HAP-1 (cell line): ENCODE results near the gene RND1.
"Not testable (repeated sequence)": the region's sequence is repeated elsewhere in the genome, so short reads cannot be mapped to it uniquely, and the experiment has no call there.

Experiments used
- DNase-seq, 2 experiments: peaks; one replicate each; pipeline ENCODE4 v3.0.0-alpha.2; 2016 to 2020; ENCODE audit warnings: low spot score in 2 of 2
- H3K27me3 ChIP-seq: fragments of 250-450 bp; sonication (Bioruptor Pico); 2 replicates; pipeline ENCODE4 v1.5.1; 2020; ENCODE audit warnings: low read depth, mild to moderate bottlenecking, moderate library complexity
- H3K36me3 ChIP-seq: fragments of 250-450 bp; sonication (Bioruptor Pico); replicated peaks from 2 replicates; pipeline ENCODE4 v1.5.1; 2020; ENCODE audit warnings: mild to moderate bottlenecking
- H3K4me1 ChIP-seq: fragments of 250-450 bp; sonication (Bioruptor Pico); 2 replicates; pipeline ENCODE4 v1.5.1; 2020; ENCODE audit warnings: mild to moderate bottlenecking
- H3K4me3 ChIP-seq: fragments of 250-450 bp; sonication (Bioruptor Pico); 2 replicates; pipeline ENCODE4 v1.5.1; 2020; ENCODE audit warnings: mild to moderate bottlenecking, moderate library complexity
- H3K9me3 ChIP-seq: fragments of 250-450 bp; sonication (Bioruptor Pico); 2 replicates; pipeline ENCODE4 v1.5.1; 2020; ENCODE audit warnings: mild to moderate bottlenecking, moderate library complexity
- in situ Hi-C: fragments of 300-500 bp; cut with MboI; formaldehyde crosslinking; loops from 3 replicates; pipeline ENCODE4 v1.14.3; 2020; ENCODE audit warnings: low sequenced_read_pairs, inconsistent platforms, mixed read lengths

Gene RND1

GRCh38 chr12:48865281-48866051 is at the start of gene RND1:
RND1 (minus strand) TSS chr12:48865870; CDS start chr12:48865767, 103 bp downstream.
- Histone ChIP-seq H3K9me3 (no peaks in the 10 kb centered on the region), H3K4me3 (peak within 1 kb of the TSS; percentile 59), H3K27me3 (no peaks in the 10 kb centered on the region), H3K36me3 (no peaks in the 10 kb centered on the region), H3K4me1 (peaks cover 30% of the 10 kb centered on the region)
- in situ Hi-C loops = no loop called here
- DNase-seq = peak; percentile 95 to 99

GRCh38 chr12:48910196-48910595 is 44.5 kb upstream of the RND1 start:
- in situ Hi-C loops = no loop called here
- Histone ChIP-seq H3K4me1 (no peaks in the 10 kb centered on the region; the same call in 1 of the 2 replicates), H3K27me3 (no peaks in the 10 kb centered on the region; the same call in 1 of the 2 replicates), H3K9me3 (no peaks in the 10 kb centered on the region), H3K4me3 (no peak overlapping the region), H3K36me3 (no peaks in the 10 kb centered on the region)
- DNase-seq = no peak

DNA sequence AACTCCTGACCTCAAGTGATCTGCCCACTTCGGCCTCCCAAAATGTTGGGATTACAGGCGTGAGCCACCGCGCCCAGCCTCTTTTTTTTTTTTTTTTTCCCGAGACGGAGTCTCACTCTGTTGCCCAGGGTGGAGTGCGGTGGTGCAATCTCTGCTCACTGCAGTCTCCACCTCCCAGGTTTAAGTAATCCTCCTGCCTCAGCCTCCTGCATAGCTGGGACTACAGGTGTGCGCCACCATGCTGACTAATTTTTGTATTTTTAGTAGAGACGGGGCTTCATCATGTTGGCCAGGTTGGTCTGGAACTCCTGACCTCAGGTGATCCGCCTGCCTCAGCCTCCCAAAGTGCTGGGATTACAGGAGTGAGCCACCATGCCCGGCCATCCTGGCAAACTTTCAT is 44.0 kb upstream of the RND1 start:
- in situ Hi-C loops, H3K4me1 ChIP-seq, H3K9me3 ChIP-seq, H3K36me3 ChIP-seq, H3K27me3 ChIP-seq, DNase-seq, H3K4me3 ChIP-seq: not testable (repeated sequence)

DNA sequence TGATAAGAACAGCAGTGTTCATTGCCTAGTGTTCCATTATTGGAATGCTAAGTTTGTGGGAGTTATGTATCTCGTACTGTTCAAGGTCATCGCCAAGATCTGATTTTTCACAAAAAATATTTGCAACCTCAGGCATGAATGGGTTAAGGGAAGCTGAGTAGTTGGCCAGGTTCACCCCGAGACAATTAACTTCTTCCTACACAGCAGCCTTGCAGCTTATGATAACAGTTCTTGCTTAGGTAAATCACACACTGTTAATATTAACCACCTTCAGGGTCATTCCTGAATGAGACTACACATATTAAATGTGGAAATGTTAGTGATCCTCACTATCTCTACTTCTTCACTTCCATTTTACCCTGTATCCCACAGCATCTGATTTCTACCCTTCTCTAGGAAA is 41.6 kb upstream of the RND1 start:
- no peak for DNase-seq
- Histone ChIP-seq H3K4me3 (no peak overlapping the region), H3K4me1 (peaks cover 2% of the 10 kb centered on the region; the same call in 1 of the 2 replicates), H3K36me3 (no peaks in the 10 kb centered on the region), H3K27me3 (no peaks in the 10 kb centered on the region; the same call in 1 of the 2 replicates), H3K9me3 (no peaks in the 10 kb centered on the region)
- in situ Hi-C loops = no loop called here

DNA sequence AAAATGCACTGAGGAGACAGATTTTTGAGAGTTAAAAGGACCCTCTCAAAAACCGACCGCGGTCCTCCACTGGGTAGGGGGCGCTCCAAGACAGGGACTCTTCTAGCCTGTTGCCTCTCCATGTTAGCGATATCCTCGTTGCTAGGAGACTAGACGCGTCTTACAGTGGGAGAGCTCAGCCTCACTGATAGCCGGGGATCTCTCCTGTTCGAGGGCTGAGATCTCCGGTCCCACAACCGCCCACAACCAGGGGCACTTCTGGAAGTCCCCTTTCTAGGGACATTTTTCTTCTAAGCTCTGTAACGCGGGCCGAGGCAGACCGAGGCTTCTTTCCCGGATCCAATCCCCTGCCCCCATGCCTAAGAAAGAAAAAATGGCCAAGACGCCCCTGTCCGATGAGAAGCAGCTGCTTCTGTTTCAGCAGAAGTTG is 38.3 kb upstream of the RND1 start:
- Histone ChIP-seq H3K36me3 (no peaks in the 10 kb centered on the region), H3K9me3 (no peaks in the 10 kb centered on the region), H3K27me3 (no peaks in the 10 kb centered on the region; the same call in 1 of the 2 replicates), H3K4me1 (peaks cover 2% of the 10 kb centered on the region; the same call in 1 of the 2 replicates), H3K4me3 (peak overlapping the region; percentile 20)
- in situ Hi-C loops = no loop called here
- peak; percentile 86 to 94 for DNase-seq

GRCh38 chr12:48903363-48903981 is 37.8 kb upstream of the RND1 start:
- no peak for DNase-seq
- no peaks in the 10 kb centered on the region for H3K9me3 ChIP-seq
- in situ Hi-C loops = no loop called here
- H3K27me3 ChIP-seq = no peaks in the 10 kb centered on the region; the same call in 1 of the 2 replicates
- H3K4me1 ChIP-seq = peaks cover 2% of the 10 kb centered on the region; the same call in 1 of the 2 replicates
- H3K4me3 ChIP-seq = no peak overlapping the region
- no peaks in the 10 kb centered on the region for H3K36me3 ChIP-seq

DNA sequence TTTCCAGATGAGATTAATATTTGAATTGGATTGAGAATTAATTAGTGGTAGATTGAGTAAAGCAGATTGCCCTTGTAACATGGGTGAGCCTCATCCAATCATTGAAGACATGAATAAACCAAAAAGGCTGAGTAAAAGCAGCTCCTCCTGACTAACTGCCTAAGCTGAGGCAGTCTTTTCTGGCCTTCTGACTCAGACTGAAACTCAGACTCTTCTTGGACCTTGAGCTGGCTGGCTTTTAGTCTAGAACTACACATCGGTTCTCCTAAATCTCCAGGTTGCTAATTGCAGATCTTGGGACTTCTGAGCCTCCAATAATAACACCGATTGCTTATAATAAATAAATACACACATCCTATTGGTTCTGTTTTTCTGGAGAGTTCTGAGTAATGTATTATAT is 35.6 kb upstream of the RND1 start:
- H3K27me3 ChIP-seq = no peaks in the 10 kb centered on the region; the same call in 1 of the 2 replicates
- no peaks in the 10 kb centered on the region for H3K9me3 ChIP-seq
- no peaks in the 10 kb centered on the region for H3K36me3 ChIP-seq
- DNase-seq = no peak
- H3K4me3 ChIP-seq = no peak overlapping the region
- H3K4me1 ChIP-seq = peaks cover 2% of the 10 kb centered on the region; the same call in 1 of the 2 replicates
- in situ Hi-C loops = no loop called here

GRCh38 chr12:48899651-48900050 is 34.0 kb upstream of the RND1 start:
- no peaks in the 10 kb centered on the region for H3K9me3 ChIP-seq
- in situ Hi-C loops = no loop called here
- H3K4me1 ChIP-seq = peaks cover 2% of the 10 kb centered on the region; the same call in 1 of the 2 replicates

GRCh38 chr12:48894271-48894670 is 28.6 kb upstream of the RND1 start:
- no peaks in the 10 kb centered on the region for H3K9me3 ChIP-seq
- no peaks in the 10 kb centered on the region for H3K36me3 ChIP-seq
- H3K4me1 ChIP-seq = peaks cover 4% of the 10 kb centered on the region; the same call in 1 of the 2 replicates
- H3K4me3 ChIP-seq = no peak overlapping the region
- no peak for DNase-seq
- in situ Hi-C loops = no loop called here
- peaks cover 3% of the 10 kb centered on the region; the same call in 1 of the 2 replicates for H3K27me3 ChIP-seq

More at GRCh38 chr12:48899651-48900050, 34.0 kb upstream of the RND1 start:
- Histone ChIP-seq H3K4me3 (no peak overlapping the region), H3K36me3 (no peaks in the 10 kb centered on the region), H3K27me3 (no peaks in the 10 kb centered on the region)
- no peak for DNase-seq

- Histone ChIP-seq H3K36me3 (no peaks in the 10 kb centered on the region), H3K4me1 (peaks cover 4% of the 10 kb centered on the region; the same call in 1 of the 2 replicates), H3K27me3 (peaks cover 3% of the 10 kb centered on the region; the same call in 1 of the 2 replicates), H3K4me3 (peak overlapping the region; percentile 17), H3K9me3 (no peaks in the 10 kb centered on the region)
- in situ Hi-C loops = no loop called here
- DNase-seq = peak; percentile 78 to 91
These were observed 25.2 kb upstream of the RND1 start for GRCh38 chr12:48890657-48891418.

- no peaks in the 10 kb centered on the region for H3K9me3 ChIP-seq
- H3K4me3 ChIP-seq = no peak overlapping the region
- H3K27me3 ChIP-seq = peaks cover 3% of the 10 kb centered on the region; the same call in 1 of the 2 replicates
- peaks cover 4% of the 10 kb centered on the region; the same call in 1 of the 2 replicates for H3K4me1 ChIP-seq
- DNase-seq = no peak
- in situ Hi-C loops = loop anchor here (5.0 kb wide), 1 partner anchor 37 kb away; the partner anchor contains the start of gene DDX23
- no peaks in the 10 kb centered on the region for H3K36me3 ChIP-seq
These were observed 24.0 kb upstream of the RND1 start for GRCh38 chr12:48889679-48890078.

DNA sequence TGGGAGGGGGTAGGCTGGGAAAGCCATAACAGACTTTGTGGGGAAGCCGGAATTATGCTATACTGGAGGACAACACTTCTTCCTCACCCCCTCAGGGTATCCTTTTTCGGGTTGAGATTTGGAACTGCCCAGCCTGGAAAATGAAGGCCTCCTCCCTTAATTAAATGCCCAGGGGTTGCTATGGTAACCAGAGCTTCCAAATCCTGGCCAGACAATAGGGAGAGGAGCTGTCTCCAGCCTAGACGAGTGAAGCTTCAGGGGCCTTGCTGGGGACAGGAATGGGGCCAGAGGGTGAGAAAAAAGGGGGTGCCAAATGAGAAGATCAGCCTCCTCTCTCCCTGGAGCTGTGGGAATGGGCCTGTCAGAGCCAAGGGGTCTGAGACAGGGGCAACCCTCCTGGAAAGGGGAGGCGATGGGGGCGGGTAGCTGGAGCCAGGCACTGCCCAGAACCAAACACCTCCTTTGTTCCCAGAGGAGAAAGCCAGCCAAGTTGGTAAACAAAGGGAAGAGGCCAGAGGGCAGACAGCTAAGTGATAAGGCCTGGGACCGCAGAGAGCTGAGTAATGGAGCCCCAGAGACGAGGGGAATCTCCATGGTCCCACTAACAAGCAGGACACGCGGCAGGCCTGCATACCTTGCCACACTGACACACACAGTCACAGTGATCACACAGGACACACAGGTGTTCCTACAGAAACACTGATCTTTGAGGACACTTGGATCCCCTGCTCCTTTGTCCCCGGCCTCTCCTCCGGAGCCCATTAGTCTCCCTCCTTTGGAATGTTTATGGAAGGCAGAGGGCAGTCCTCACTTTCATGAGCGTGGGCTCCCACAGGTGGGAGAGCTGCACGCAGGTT is 17.9 kb upstream of the RND1 start:
- in situ Hi-C loops = no loop called here
- H3K9me3 ChIP-seq = no peaks in the 10 kb centered on the region
- H3K27me3 ChIP-seq = peaks cover 5% of the 10 kb centered on the region
- H3K36me3 ChIP-seq = no peaks in the 10 kb centered on the region
- peak; percentile 73 to 79 for DNase-seq
- H3K4me1 ChIP-seq = peaks cover 17% of the 10 kb centered on the region
- H3K4me3 ChIP-seq = no peak overlapping the region

GRCh38 chr12:48882972-48883304 is 17.3 kb upstream of the RND1 start:
- in situ Hi-C loops = no loop called here
- Histone ChIP-seq H3K4me1 (peaks cover 17% of the 10 kb centered on the region), H3K4me3 (no peak overlapping the region), H3K36me3 (no peaks in the 10 kb centered on the region), H3K9me3 (no peaks in the 10 kb centered on the region), H3K27me3 (peaks cover 5% of the 10 kb centered on the region)
- no peak for DNase-seq
